ENCODE data around the gene MTMR11. TPM values are rescaled to one million over a fixed set of nuclear protein-coding genes. Genes with fewer than 3 reads are reported as not detected.

MTMR11 gene
- polyA plus RNA-seq, 1 donor from 2014 or later, result 1.6 TPM

- H3K27me3 ChIP-seq (ENCODE audit: insufficient read depth, low read depth, low read length), result no peaks in the 10 kb centered on the region
- peaks cover 42% of the 10 kb centered on the region for H3K79me2 ChIP-seq (replicated peaks; ENCODE audit: insufficient read depth, low read length)
- TF ChIP-seq MXI1 (conservative IDR thresholded peaks at IDR 0.05; ENCODE audit: poor library complexity, severe bottlenecking), result no peak
- TF ChIP-seq RAD21 (conservative IDR thresholded peaks at IDR 0.05), result no peak
- TF ChIP-seq TAF1 (IDR thresholded peaks at IDR 0.05; ENCODE audit: low read depth), result no peak
- no peak for TF ChIP-seq REST (IDR thresholded peaks at IDR 0.05; ENCODE audit: borderline replicate concordance)
- no peak for TF ChIP-seq SMC3 (conservative IDR thresholded peaks at IDR 0.05; ENCODE audit: poor library complexity)
- TF ChIP-seq POLR2AphosphoS5 (IDR thresholded peaks at IDR 0.05), result no peak
- no peak for TF ChIP-seq EZH2 (IDR thresholded peaks at IDR 0.05; ENCODE audit: borderline replicate concordance, insufficient read depth, low read length, poor library complexity, severe bottlenecking)
- TF ChIP-seq CTCF (IDR thresholded peaks at IDR 0.05; ENCODE audit: poor library complexity, severe bottlenecking), result no peak
- no peak for TF ChIP-seq EP300 (conservative IDR thresholded peaks at IDR 0.05; ENCODE audit: poor library complexity, severe bottlenecking)
- H3F3A ChIP-seq (ENCODE audit: insufficient read depth, low read length, poor library complexity, severe bottlenecking), result no peaks in the 10 kb centered on the region
- H2AFZ ChIP-seq (ENCODE audit: low read depth, low read length), result no peak overlapping the region
- no peaks in the 10 kb centered on the region for H3K9me2 ChIP-seq (ENCODE audit: insufficient read depth, low read length)
- no peak overlapping the region for H3K9ac ChIP-seq (ENCODE audit: low read length)
- H3K4me2 ChIP-seq (ENCODE audit: low read length), result no peak overlapping the region
- H4K20me1 ChIP-seq (ENCODE audit: insufficient read depth), result no peaks in the 10 kb centered on the region
- H3K27ac ChIP-seq (ENCODE audit: low read length), result no peak overlapping the region
- no peaks in the 10 kb centered on the region for H3K36me3 ChIP-seq (ENCODE audit: insufficient read depth, low read length)
- H3K9me3 ChIP-seq (ENCODE audit: low read length), result no peaks in the 10 kb centered on the region
- H3K4me3 ChIP-seq (ENCODE audit: low read length), result no peak overlapping the region
Observed at GRCh38 chr1:149914545-149914944, 22.1 kb downstream of the MTMR11 start.

GRCh38 chr1:149906570-149907075 is 30.1 kb downstream of the MTMR11 start:
- H2AFZ ChIP-seq (ENCODE audit: low read depth, low read length), result no peak overlapping the region
- no peaks in the 10 kb centered on the region for H3K9me2 ChIP-seq (ENCODE audit: insufficient read depth, low read length)
- no peak overlapping the region for H3K4me2 ChIP-seq (ENCODE audit: low read length)
- H3K27me3 ChIP-seq (ENCODE audit: insufficient read depth, low read depth, low read length), result no peaks in the 10 kb centered on the region
- no peak overlapping the region for H3K27ac ChIP-seq (ENCODE audit: low read length)
- H3K9ac ChIP-seq (ENCODE audit: low read length), result no peak overlapping the region
- H4K20me1 ChIP-seq (ENCODE audit: insufficient read depth), result no peaks in the 10 kb centered on the region
- no peaks in the 10 kb centered on the region for H3F3A ChIP-seq (ENCODE audit: insufficient read depth, low read length, poor library complexity, severe bottlenecking)
- no peak for TF ChIP-seq EP300 (conservative IDR thresholded peaks at IDR 0.05; ENCODE audit: poor library complexity, severe bottlenecking)
- no peak for TF ChIP-seq POLR2AphosphoS5 (IDR thresholded peaks at IDR 0.05)
- TF ChIP-seq MXI1 (conservative IDR thresholded peaks at IDR 0.05; ENCODE audit: poor library complexity, severe bottlenecking), result no peak
- no peak for TF ChIP-seq EZH2 (IDR thresholded peaks at IDR 0.05; ENCODE audit: borderline replicate concordance, insufficient read depth, low read length, poor library complexity, severe bottlenecking)
- no peak for TF ChIP-seq TAF1 (IDR thresholded peaks at IDR 0.05; ENCODE audit: low read depth)
- TF ChIP-seq SMC3 (conservative IDR thresholded peaks at IDR 0.05; ENCODE audit: poor library complexity), result no peak
- TF ChIP-seq CTCF (IDR thresholded peaks at IDR 0.05; ENCODE audit: poor library complexity, severe bottlenecking), result no peak
- TF ChIP-seq RAD21 (conservative IDR thresholded peaks at IDR 0.05), result no peak
- TF ChIP-seq REST (IDR thresholded peaks at IDR 0.05; ENCODE audit: borderline replicate concordance), result no peak
- H3K9me3 ChIP-seq (ENCODE audit: low read length), result no peaks in the 10 kb centered on the region
- no peak overlapping the region for H3K4me3 ChIP-seq (ENCODE audit: low read length)
- H3K79me2 ChIP-seq (replicated peaks; ENCODE audit: insufficient read depth, low read length), result no peaks in the 10 kb centered on the region
- no peaks in the 10 kb centered on the region for H3K36me3 ChIP-seq (ENCODE audit: insufficient read depth, low read length)

All from neural cell (in vitro differentiated cells).